ENCODE results near the gene CDY2A.
"Not testable (repeated sequence)": the region's sequence is repeated elsewhere in the genome, so short reads cannot be mapped to it uniquely, and the experiment has no call there.

GRCh38 chrY:17997586-17997985, 28.0 kb upstream of the CDY2A start:
- TF ChIP-seq ESRRG (CRISPR knock-in tag; IDR thresholded peaks at IDR 0.05); ZNF565 (CRISPR knock-in tag; conservative IDR thresholded peaks at IDR 0.05; ENCODE audit: low read depth); ZC3H10 (CRISPR knock-in tag; IDR thresholded peaks at IDR 0.05); ISL1 (CRISPR knock-in tag; IDR thresholded peaks at IDR 0.05): not testable (repeated sequence)
